UCSD-AML1 (cell line): ENCODE data around the gene NTRK2.

Source experiments
- DNase-seq: peaks from one replicate; lab custom pipeline; 2025; ENCODE audit not compliant: unreplicated experiment; lab: John Stamatoyannopoulos, UW

The NTRK2 gene

GRCh38 chr9:84669288-84670137 is at the start of gene NTRK2:
Gene NTRK2, plus strand, starts transcription at chr9:84669729. Its CDS starts 1,020 bp downstream, at chr9:84670749.
- DNase-seq: no peak

GRCh38 chr9:84620338-84620737 is 49.2 kb upstream of the NTRK2 start:
- no peak for DNase-seq

- no peak for DNase-seq
These were observed 47.7 kb upstream of the NTRK2 start for GRCh38 chr9:84621811-84622210.

- DNase-seq: no peak
These were observed 46.5 kb upstream of the NTRK2 start for GRCh38 chr9:84622981-84623380.

- DNase-seq: no peak
These were observed 33.1 kb upstream of the NTRK2 start for GRCh38 chr9:84636436-84636835.

- no peak for DNase-seq
These were observed 26.9 kb upstream of the NTRK2 start for GRCh38 chr9:84642553-84643141.

GRCh38 chr9:84647699-84648098 is 21.8 kb upstream of the NTRK2 start:
- no peak for DNase-seq

GRCh38 chr9:84652496-84653120 is 16.9 kb upstream of the NTRK2 start:
- DNase-seq: no peak

GRCh38 chr9:84655447-84655846 is 14.1 kb upstream of the NTRK2 start:
- no peak for DNase-seq

GRCh38 chr9:84659313-84659712 is 10.2 kb upstream of the NTRK2 start:
- DNase-seq: no peak

- no peak for DNase-seq
These were observed 9.8 kb upstream of the NTRK2 start for GRCh38 chr9:84659773-84660172.

- no peak for DNase-seq
These were observed 1.8 kb upstream of the NTRK2 start for GRCh38 chr9:84667571-84668195.

GRCh38 chr9:84668196-84669012 is 1.1 kb upstream of the NTRK2 start:
- DNase-seq: peak; percentile 24

GRCh38 chr9:84669013-84669287 is 579 bp upstream of the NTRK2 start:
- DNase-seq: no peak

- no peak for DNase-seq
These were observed 861 bp downstream of the NTRK2 start for GRCh38 chr9:84670138-84671041.

GRCh38 chr9:84671586-84672521 is 2.3 kb downstream of the NTRK2 start:
- no peak for DNase-seq

- DNase-seq: no peak
These were observed 4.3 kb downstream of the NTRK2 start for GRCh38 chr9:84673806-84674205.

- no peak for DNase-seq
These were observed 7.6 kb downstream of the NTRK2 start for GRCh38 chr9:84677080-84677479.

GRCh38 chr9:84679571-84679970 is 10.0 kb downstream of the NTRK2 start:
- no peak for DNase-seq
